Sigmoid colon (tissue), 7 donors: ENCODE data around the gene SPC24. TPM values are rescaled to one million over a fixed set of nuclear protein-coding genes. Genes with fewer than 3 reads are reported as not detected.
"Not testable (repeated sequence)": the region's sequence is repeated elsewhere in the genome, so short reads cannot be mapped to it uniquely, and the experiment has no call there.

ENCODE experiments used
- DNase-seq: peaks from one replicate; pipeline ENCODE4 v3.0.0-alpha.2; 2019
- H3K27ac ChIP-seq, 4 donors: fragments of 200-600 bp; sonication (generic); one replicate each; pipeline ENCODE4 v1.5.1; 2016 to 2019; ENCODE audit warnings: mild to moderate bottlenecking in 1 of 4
- H3K27me3 ChIP-seq, 3 donors: fragments of 200-600 bp; sonication (generic); one replicate each; pipeline ENCODE4 v1.5.1; 2019; ENCODE audit warnings: mild to moderate bottlenecking in 1 of 3
- H3K36me3 ChIP-seq, 4 donors: fragments of 200-600 bp; sonication (generic); one replicate each; pipeline ENCODE4 v1.5.1; 2016 to 2019
- H3K4me1 ChIP-seq, 4 donors: fragments of 200-600 bp; sonication (generic); one replicate each; pipeline ENCODE4 v1.5.1; 2017 to 2019
- H3K4me3 ChIP-seq, 4 donors: fragments of 200-600 bp; sonication (generic); one replicate each; pipeline ENCODE4 v1.5.1; 2017 to 2019; ENCODE audit warnings: mild to moderate bottlenecking in 2 of 4, moderate library complexity in 1 of 4
- H3K9me3 ChIP-seq, 4 donors: fragments of 200-600 bp in 3 of 4; sonication (generic) in 3 of 4; one replicate each; pipeline versions ENCODE4 v1.5.1 to v1.6.1; 2013 to 2019
- CTCF ChIP-seq, 4 experiments: fragments of 450-650 bp in 3 of 4; fragments of 200-600 bp in 1 of 4; IDR thresholded peaks; one replicate each; pipeline ENCODE4 v1.5.1; 2016 to 2019; ENCODE audit warnings: antibody characterized with exemption in 4 of 4, mild to moderate bottlenecking in 3 of 4, moderate library complexity in 2 of 4
- EP300 ChIP-seq, 4 donors: sonication (generic); formaldehyde crosslinking; IDR thresholded peaks; one replicate each; pipeline ENCODE4 v1.6.1; 2017; ENCODE audit warnings: antibody characterized with exemption in 4 of 4
- POLR2A ChIP-seq, 2 donors: fragments of 450-650 bp; IDR thresholded peaks; one replicate each; pipeline ENCODE4 v1.6.1; 2016; ENCODE audit warnings: antibody characterized with exemption in 2 of 2, mild to moderate bottlenecking in 2 of 2, moderate library complexity in 2 of 2
- POLR2AphosphoS5 ChIP-seq, 4 donors: sonication (generic); formaldehyde crosslinking; IDR thresholded peaks; one replicate each; pipeline ENCODE4 v1.6.1; 2017; ENCODE audit warnings: antibody characterized with exemption in 4 of 4
- WGBS, 2 donors: extraction: QIAGEN DNeasy Blood & Tissue Kit; methylation state at CpG; one replicate each; pipeline ENCODE4 v1.1.7; 2013; 5-methylcytosine and 5-hydroxymethylcytosine counted together
- intact Hi-C: fragments of 100-400 bp; cut with DNase I; formaldehyde crosslinking; loops from one replicate; pipeline ENCODE4 v1.15.1; 2023
- polyA plus RNA-seq, 3 donors: library from polyadenylated mRNA; stranded (reverse); fragments of 200-250 nt; gene quantifications; one replicate each; pipeline ENCODE4 v1.2.3, GENCODE V29; 2013
- total RNA-seq, 4 donors: library from RNA; depleted of rRNA; stranded (reverse); fragments of >200 nt; gene quantifications; one replicate each; pipeline ENCODE4 v1.1.0, GENCODE V29; 2016
- donor health status: healthy with polysubstance abuse.
- donor health status: Bipolar disorder and iron deficiency.
- donor health status: healthy.

The SPC24 gene
- total and polyA plus RNA-seq, 7 donors = 0.99 to 13.0 (median 2.1) TPM

DNA sequence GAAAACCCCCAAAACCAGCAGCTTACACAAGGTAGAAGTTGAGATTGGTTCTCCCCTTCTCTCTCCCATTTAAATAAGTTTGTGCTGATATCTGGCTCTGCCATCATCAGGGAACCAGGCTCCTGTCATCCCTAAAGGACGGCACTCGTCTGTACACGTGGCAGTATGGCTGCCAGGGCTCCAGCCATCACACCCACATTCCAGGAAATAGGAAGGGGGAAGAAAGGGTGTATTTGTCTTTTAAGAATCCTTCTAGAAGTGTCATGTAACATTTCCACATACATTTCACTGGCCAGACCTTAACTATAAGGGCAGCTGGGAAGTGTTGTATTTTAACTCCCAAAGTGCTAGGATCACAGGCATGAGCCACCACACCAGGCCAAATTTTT, 10.1 kb downstream of the SPC24 start:
- DNase-seq = no peak
- Histone ChIP-seq H3K27ac (peak overlapping the region in 3 of 4 donors; percentile 18 to 99 (median 97)), H3K4me3 (no peak overlapping the region), H3K27me3 (no peaks in the 10 kb centered on the region), H3K36me3 (no peaks in the 10 kb centered on the region), H3K9me3 (no peaks in the 10 kb centered on the region), H3K4me1 (peaks cover 0 to 39% (median 30%) of the 10 kb centered on the region in 4 donors)
- no peak for TF ChIP-seq CTCF (IDR thresholded peaks at IDR 0.05)
- TF ChIP-seq EP300 (IDR thresholded peaks at IDR 0.05) = no peak
- TF ChIP-seq POLR2AphosphoS5 (IDR thresholded peaks at IDR 0.05) = no peak
- no peak for TF ChIP-seq POLR2A (IDR thresholded peaks at IDR 0.05)
- 97 to 98% methylated on average over 3 of the region's 3 CpGs for WGBS, 2 donors
- intact Hi-C loops = no loop called here

DNA sequence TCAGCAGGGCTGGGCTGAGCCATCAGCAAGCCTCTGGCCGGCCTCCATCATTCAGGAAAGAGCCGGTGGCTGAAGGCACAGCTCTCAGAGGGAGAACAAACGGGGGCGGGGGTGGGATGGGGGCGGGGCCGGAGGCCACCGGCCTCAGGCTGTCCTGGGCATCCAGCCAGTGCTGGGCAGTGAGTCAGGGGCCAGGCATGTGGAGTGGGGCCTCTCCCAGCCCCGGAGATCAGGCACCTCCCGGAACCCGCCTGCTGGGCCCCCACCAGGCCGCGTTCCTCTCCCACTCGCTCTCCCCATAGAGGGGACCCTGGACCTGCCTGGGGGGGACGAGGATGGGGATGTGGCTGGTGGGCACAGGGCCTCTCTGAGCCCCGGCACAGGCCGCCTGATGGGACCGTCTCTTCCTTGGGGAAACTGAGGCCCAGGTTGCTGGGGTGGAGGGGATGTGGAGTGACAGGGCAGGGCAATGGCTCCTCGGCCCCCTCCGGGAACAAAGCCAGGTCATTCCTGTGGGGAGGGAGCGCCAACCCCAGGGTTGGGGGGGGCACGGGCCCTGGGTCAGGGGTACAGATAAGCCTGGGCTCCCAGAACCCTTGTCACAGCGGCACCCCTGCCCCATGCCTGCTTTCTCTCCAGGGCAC, 12.9 kb downstream of the SPC24 start:
- no peaks in the 10 kb centered on the region for H3K27me3 ChIP-seq
- H3K4me3 ChIP-seq = peak overlapping the region in 3 of 4 donors; percentile 7 to 33 (median 30)
- H3K4me1 ChIP-seq = peaks cover 0 to 66% (median 59%) of the 10 kb centered on the region in 4 donors
- WGBS, 2 donors = 31 to 33% methylated on average over 22 of the region's 22 CpGs
- H3K36me3 ChIP-seq = no peaks in the 10 kb centered on the region
- H3K27ac ChIP-seq = peak overlapping the region; percentile 92 to 99 (median 95)
- intact Hi-C loops = loop anchor here (2.0 kb wide), 1 partner anchor 22 kb away; no protein-coding TSS in a partner anchor
- DNase-seq = peak; percentile 97
- H3K9me3 ChIP-seq = no peaks in the 10 kb centered on the region
- TF ChIP-seq EP300 (IDR thresholded peaks at IDR 0.05) (peak in 1 of 4 donors; percentile 46), POLR2A (IDR thresholded peaks at IDR 0.05) (no peak), CTCF (IDR thresholded peaks at IDR 0.05) (no peak), POLR2AphosphoS5 (IDR thresholded peaks at IDR 0.05) (peak in 3 of 4 donors; percentile 59 to 75 (median 62))

DNA sequence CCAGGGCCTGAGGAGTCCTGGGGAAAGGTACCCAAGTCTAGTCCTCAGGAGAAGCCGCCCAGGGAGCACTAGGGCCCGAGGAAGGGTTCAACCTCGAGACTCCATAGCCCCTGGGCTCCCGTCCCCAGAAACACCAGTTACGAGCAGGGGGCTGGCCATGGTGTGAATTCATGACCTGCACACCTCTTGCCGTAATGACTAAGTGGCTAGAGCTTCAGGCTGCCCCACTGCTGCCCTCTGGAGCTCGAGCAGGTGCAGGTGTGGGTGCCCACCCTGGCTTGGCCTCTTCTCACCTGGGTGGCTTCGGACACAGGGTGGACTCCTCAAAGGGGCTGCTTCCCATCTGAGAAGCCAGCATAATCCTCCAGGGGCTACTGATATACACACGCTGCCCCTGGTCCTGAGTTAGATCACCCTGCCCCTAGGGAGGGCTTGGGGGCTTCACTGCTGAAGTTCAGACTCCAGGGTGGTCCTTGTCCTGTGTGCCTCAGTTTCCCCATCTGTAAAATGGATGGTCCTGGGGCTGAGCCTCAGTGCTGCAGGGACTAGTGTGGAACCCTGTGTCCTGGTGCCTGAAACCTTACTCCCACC, 13.6 kb downstream of the SPC24 start:
- H3K27ac ChIP-seq = peak overlapping the region; percentile 92 to 99 (median 95)
- no peak for DNase-seq
- H3K4me1 ChIP-seq = peaks cover 0 to 72% (median 64%) of the 10 kb centered on the region in 4 donors
- peak overlapping the region in 2 of 4 donors; percentile 30 to 33 for H3K4me3 ChIP-seq
- 73 to 76% methylated on average over 9 of the region's 9 CpGs for WGBS, 2 donors
- no peaks in the 10 kb centered on the region for H3K36me3 ChIP-seq
- H3K9me3 ChIP-seq = no peaks in the 10 kb centered on the region
- H3K27me3 ChIP-seq = no peaks in the 10 kb centered on the region
- intact Hi-C loops = loop anchor here (2.0 kb wide), 1 partner anchor 23 kb away; no protein-coding TSS in a partner anchor
- TF ChIP-seq POLR2A (IDR thresholded peaks at IDR 0.05) = no peak
- TF ChIP-seq EP300 (IDR thresholded peaks at IDR 0.05) = no peak
- no peak for TF ChIP-seq CTCF (IDR thresholded peaks at IDR 0.05)
- no peak for TF ChIP-seq POLR2AphosphoS5 (IDR thresholded peaks at IDR 0.05)

DNA sequence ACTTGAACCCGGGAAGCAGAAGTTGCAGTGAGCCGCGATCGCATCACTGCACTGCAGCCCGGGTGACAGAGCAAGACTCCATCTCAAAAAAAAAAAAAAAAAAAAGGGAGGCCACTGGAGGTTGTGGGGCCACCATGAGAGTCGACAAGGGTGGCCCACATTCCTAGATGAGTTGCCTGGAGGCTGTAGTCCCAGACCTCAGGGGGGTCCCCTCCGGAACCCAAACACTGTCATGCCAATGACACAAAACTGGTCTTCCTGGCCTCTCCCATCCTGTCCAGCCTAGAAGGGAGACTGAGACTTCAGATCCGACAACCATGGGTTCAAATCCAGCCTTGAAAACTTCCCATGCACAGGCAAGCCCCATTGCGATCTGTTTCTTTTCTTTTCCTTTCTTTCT, 14.7 kb downstream of the SPC24 start:
- H3K4me3 ChIP-seq = no peak overlapping the region
- no peaks in the 10 kb centered on the region for H3K27me3 ChIP-seq
- H3K4me1 ChIP-seq = peaks cover 0 to 73% (median 64%) of the 10 kb centered on the region in 4 donors
- TF ChIP-seq POLR2AphosphoS5 (IDR thresholded peaks at IDR 0.05) (no peak), CTCF (IDR thresholded peaks at IDR 0.05) (no peak), EP300 (IDR thresholded peaks at IDR 0.05) (no peak), POLR2A (IDR thresholded peaks at IDR 0.05) (no peak)
- peak overlapping the region; percentile 92 to 99 (median 95) for H3K27ac ChIP-seq
- no peaks in the 10 kb centered on the region for H3K9me3 ChIP-seq
- no peaks in the 10 kb centered on the region for H3K36me3 ChIP-seq
- no peak for DNase-seq
- WGBS, 2 donors = 89 to 92% methylated on average over 9 of the region's 9 CpGs
- intact Hi-C loops = no loop called here

GRCh38 chr19:11140023-11140538, 15.5 kb downstream of the SPC24 start:
- H3K4me1 ChIP-seq = peaks cover 0 to 73% (median 64%) of the 10 kb centered on the region in 4 donors
- 60 to 87% methylated on average over 10 of the region's 10 CpGs for WGBS, 2 donors
- peak overlapping the region; percentile 92 to 99 (median 95) for H3K27ac ChIP-seq
- H3K36me3 ChIP-seq, DNase-seq, H3K27me3 ChIP-seq, intact Hi-C loops, H3K4me3 ChIP-seq, H3K9me3 ChIP-seq: not testable (repeated sequence)
